AG09309 (cell line): ENCODE results near the gene RABGAP1L.
"Not testable (repeated sequence)": the region's sequence is repeated elsewhere in the genome, so short reads cannot be mapped to it uniquely, and the experiment has no call there.

Experiments
- DNase-seq: peaks from one replicate; pipeline ENCODE4 v3.0.0-alpha.2; 2010; ENCODE audit warnings: low read depth
- H3K4me3 ChIP-seq: 2 replicates; pipeline ENCODE4 v1.5.1; 2011; ENCODE audit warnings: mild to moderate bottlenecking, low read depth, low read length, moderate library complexity; ENCODE audit not compliant: control insufficient read depth
- CTCF ChIP-seq: IDR thresholded peaks from 2 replicates; pipeline ENCODE4 v1.5.1; 2011; ENCODE audit warnings: mild to moderate bottlenecking, low read depth, low read length, inconsistent platforms; ENCODE audit not compliant: insufficient read depth, control insufficient read depth; ENCODE audit errors: missing control alignments

Gene RABGAP1L

GRCh38 chr1:174701565-174701964 is 542.2 kb downstream of the RABGAP1L start:
- no peak for DNase-seq
- TF ChIP-seq CTCF = no peak
- no peak overlapping the region for H3K4me3 ChIP-seq

GRCh38 chr1:174702011-174702410 is 542.7 kb downstream of the RABGAP1L start:
- no peak for TF ChIP-seq CTCF
- no peak overlapping the region for H3K4me3 ChIP-seq

GRCh38 chr1:174703309-174703708 is 544.0 kb downstream of the RABGAP1L start:
- no peak overlapping the region for H3K4me3 ChIP-seq
- DNase-seq = no peak
- no peak for TF ChIP-seq CTCF

More at GRCh38 chr1:174702011-174702410, 542.7 kb downstream of the RABGAP1L start:
- DNase-seq = no peak

- no peak for TF ChIP-seq CTCF
- no peak for DNase-seq
- H3K4me3 ChIP-seq = no peak overlapping the region
Observed at GRCh38 chr1:174704300-174704699, 545.0 kb downstream of the RABGAP1L start.

GRCh38 chr1:174710868-174711845 is 551.8 kb downstream of the RABGAP1L start:
- no peak overlapping the region for H3K4me3 ChIP-seq
- TF ChIP-seq CTCF = no peak
- no peak for DNase-seq

GRCh38 chr1:174711848-174712247 is 552.5 kb downstream of the RABGAP1L start:
- not testable (repeated sequence) for DNase-seq, H3K4me3 ChIP-seq

GRCh38 chr1:174712541-174712940 is 553.2 kb downstream of the RABGAP1L start:
- TF ChIP-seq CTCF = no peak
- H3K4me3 ChIP-seq = no peak overlapping the region
- no peak for DNase-seq
